RPMI7951 (cell line): ENCODE data around the gene STX8. TPM values are rescaled to one million over a fixed set of nuclear protein-coding genes. Genes with fewer than 3 reads are reported as not detected.

Experiments
- DNase-seq: peaks from one replicate; pipeline ENCODE4 v3.0.0-alpha.2; 2012; ENCODE audit warnings: low read depth
- total RNA-seq: library from RNA; depleted of rRNA; stranded (reverse); fragments of >200 nt; shearing (Covaris generic); gene quantifications from 2 replicates; pipeline ENCODE4 v1.2.3, GENCODE V29; 2014; rRNA removed

STX8 gene
- total RNA-seq, 1 experiment from 2014 or later: 117 TPM

- no peak for DNase-seq
Measured at GRCh38 chr17:9209781-9210370, 365.7 kb downstream of the STX8 start.

GRCh38 chr17:9209347-9209746 lies 366.3 kb downstream of the STX8 start:
- DNase-seq: no peak

GRCh38 chr17:9208381-9209105 lies 367.1 kb downstream of the STX8 start:
- DNase-seq: no peak

GRCh38 chr17:9206741-9207332 lies 368.8 kb downstream of the STX8 start:
- DNase-seq: no peak

GRCh38 chr17:9206410-9206703 lies 369.3 kb downstream of the STX8 start:
- no peak for DNase-seq

- no peak for DNase-seq
Measured at GRCh38 chr17:9205520-9206409, 369.9 kb downstream of the STX8 start.

GRCh38 chr17:9204637-9205329 lies 370.8 kb downstream of the STX8 start:
- no peak for DNase-seq

- no peak for DNase-seq
Measured at GRCh38 chr17:9203771-9204425, 371.7 kb downstream of the STX8 start.

- DNase-seq: no peak
Measured at GRCh38 chr17:9202532-9202931, 373.1 kb downstream of the STX8 start.

GRCh38 chr17:9200699-9201359 lies 374.8 kb downstream of the STX8 start:
- no peak for DNase-seq

Other genes with a start within 250 kb of the STX8 start
- gene CFAP52, start 822 bp upstream of the STX8 start, total RNA-seq: not detected in 2 replicates
- gene USP43, start 69.7 kb upstream of the STX8 start, total RNA-seq: under 0.01 and 0.72 TPM in 2 replicates
- gene DHRS7C, start 215.8 kb upstream of the STX8 start, total RNA-seq: not detected in 2 replicates
- not detected in 2 replicates for gene GSG1L2, start 246.3 kb upstream of the STX8 start, total RNA-seq